SH-SY5Y (cell line): ENCODE results near the gene ENPP1.

Experiments used
- GATA2 ChIP-seq: IDR thresholded peaks from 2 replicates; pipeline ENCODE4 v1.6.1; 2011; ENCODE audit warnings: mild to moderate bottlenecking, low read depth, low read length
- GATA3 ChIP-seq: IDR thresholded peaks from 2 replicates; pipeline ENCODE4 v1.6.1; 2011; ENCODE audit warnings: low read depth, mild to moderate bottlenecking, low read length, moderate library complexity

The ENPP1 gene

DNA sequence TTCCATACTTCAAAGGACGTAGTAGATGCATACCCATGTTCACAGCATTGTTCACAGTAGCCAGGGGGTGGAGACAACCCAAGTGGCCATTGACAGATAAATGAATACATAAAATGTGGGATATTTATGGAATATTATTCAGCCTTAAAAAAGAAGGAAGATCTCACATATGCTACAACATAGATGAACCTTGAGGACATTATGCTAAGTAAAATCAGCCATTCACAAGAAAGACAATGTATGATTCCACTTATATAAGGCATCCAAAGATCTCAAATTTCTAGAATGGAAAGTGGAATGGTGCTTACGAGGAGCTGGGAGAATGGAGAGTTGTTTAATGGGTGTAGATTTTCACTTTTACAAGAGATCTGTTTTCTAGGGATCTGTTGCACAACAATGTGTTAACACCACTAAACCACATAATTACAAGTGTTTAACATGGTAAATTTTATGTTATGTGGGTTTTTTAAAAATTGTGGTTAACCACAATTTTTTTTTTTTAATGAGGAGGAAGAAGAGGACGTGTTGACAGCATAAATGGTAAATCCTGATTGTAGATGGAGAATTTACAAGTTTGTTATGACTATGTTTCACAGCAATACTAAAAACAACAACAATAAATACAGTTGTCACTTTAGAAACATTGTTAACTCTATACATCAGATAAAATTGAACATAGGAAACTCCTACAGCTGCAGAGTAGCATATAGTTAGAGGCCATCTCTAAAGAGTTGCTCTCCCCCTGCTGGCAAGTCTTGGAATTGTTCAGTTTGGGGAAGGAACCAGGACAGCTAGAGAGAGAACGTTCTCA lies 101.8 kb downstream of the ENPP1 start:
- no peak for TF ChIP-seq GATA3
- TF ChIP-seq GATA2: no peak

- TF ChIP-seq GATA2 (no peak), GATA3 (no peak)
Measured at GRCh38 chr6:131910219-131910589, 102.4 kb downstream of the ENPP1 start.

DNA sequence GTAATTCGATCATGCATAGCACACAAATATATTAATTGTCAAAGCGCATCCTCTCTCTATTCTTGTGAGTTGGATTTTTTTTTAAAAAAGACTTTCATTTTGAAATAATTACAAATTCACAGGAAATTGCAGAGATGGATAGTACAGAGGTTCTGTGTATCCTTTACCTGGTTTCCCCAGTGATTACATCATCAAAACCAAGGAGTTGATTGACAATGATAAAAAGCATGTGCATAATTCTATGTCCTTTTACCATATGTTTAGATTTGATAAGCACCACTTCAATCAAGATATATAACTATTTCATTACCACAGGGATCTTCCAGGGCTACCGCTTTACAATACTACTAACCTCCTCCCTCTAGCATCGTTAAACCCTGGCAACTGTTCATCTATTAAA lies 103.1 kb downstream of the ENPP1 start:
- TF ChIP-seq GATA3 (no peak), GATA2 (no peak)

DNA sequence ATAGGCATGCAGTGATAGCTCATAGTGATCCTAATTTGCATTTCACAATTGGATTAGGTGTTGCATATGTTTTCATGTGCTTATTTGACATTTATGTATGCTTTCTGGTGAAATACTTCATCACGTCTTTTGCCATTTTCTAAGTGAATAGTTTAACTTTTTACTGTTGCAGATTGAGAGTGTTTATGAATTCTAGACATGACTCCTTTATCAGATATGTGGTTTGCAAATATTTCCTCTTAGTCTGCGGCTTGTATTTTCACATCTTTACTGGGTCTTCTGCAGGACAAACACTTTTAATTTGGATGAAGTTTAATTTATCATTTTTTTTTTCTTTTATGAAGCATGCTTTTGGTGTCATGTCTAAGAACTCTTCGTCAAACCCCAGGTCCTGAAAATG lies 104.1 kb downstream of the ENPP1 start:
- TF ChIP-seq GATA3: no peak
- TF ChIP-seq GATA2: no peak

DNA sequence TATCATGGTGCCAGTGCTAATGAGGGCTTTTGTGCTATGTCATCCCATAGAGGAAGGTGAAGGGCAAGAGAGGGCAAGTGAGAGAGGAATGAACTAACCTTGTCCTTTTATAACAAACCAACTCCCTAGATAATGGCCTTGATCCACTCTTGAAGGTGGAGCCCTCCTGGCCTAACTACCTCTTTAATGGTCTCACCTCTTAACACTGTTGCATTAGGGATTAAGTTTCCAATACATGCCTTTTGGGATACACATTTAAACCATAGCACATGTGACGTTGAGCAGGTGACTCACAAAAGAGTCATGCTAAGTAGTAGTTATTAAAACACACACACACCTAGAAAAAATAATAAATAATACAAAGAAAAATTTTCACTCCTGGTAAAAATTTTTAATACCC lies 106.4 kb downstream of the ENPP1 start:
- no peak for TF ChIP-seq GATA2
- no peak for TF ChIP-seq GATA3

GRCh38 chr6:131914967-131915751 lies 107.3 kb downstream of the ENPP1 start:
- TF ChIP-seq GATA3 (no peak), GATA2 (no peak)

DNA sequence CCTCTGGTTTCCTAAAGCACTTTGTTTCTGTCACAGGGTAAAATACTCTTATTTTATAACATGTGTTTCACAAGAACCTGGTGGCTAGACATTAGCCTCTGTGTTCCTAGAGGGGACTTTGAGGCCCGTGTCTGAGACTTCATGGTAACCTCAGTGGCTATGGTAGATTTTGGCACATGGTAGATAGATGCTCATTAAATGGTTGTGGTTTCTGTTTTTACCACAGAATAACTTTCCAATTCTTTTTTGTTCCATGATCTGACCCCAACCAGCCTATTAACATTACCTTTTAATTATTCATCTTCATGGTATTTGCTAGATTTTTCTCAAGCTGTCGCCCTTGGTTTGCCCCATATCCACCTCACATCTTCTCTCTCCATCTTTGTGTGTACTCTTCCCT lies 109.0 kb downstream of the ENPP1 start:
- TF ChIP-seq GATA3 (no peak), GATA2 (no peak)

- no peak for TF ChIP-seq GATA3
- TF ChIP-seq GATA2: no peak
Measured at GRCh38 chr6:131917318-131917717, 109.5 kb downstream of the ENPP1 start.

GRCh38 chr6:131917763-131918649 lies 110.2 kb downstream of the ENPP1 start:
- TF ChIP-seq GATA2 (no peak), GATA3 (no peak)

- TF ChIP-seq GATA2 (no peak), GATA3 (no peak)
Measured at GRCh38 chr6:131918650-131919355, 111.0 kb downstream of the ENPP1 start.

DNA sequence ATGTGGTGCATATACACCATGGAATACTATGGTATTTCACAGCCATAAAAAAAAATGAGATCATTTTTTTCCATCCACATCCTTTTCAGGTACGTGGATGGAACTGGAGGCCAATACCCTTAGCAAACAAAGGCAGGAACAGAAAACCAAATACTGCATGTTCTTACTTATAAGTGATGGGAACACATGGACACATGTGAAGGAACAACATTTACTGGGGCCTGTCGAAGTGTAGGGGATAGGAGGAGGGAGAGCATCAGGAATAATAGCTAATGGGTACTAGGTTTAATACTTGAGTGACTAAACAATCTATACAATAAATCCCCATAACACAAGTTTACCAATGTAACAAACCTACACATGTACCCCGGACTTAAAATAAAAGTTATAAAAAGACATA lies 112.8 kb downstream of the ENPP1 start:
- TF ChIP-seq GATA3 (no peak), GATA2 (no peak)

- TF ChIP-seq GATA2 (no peak), GATA3 (no peak)
Measured at GRCh38 chr6:131923356-131923755, 115.5 kb downstream of the ENPP1 start.

- TF ChIP-seq GATA3: no peak
- TF ChIP-seq GATA2: no peak
Measured at GRCh38 chr6:131924881-131925474, 117.2 kb downstream of the ENPP1 start.
